Measurements from ENCODE around the gene KCNH2.

KCNH2 gene

DNA sequence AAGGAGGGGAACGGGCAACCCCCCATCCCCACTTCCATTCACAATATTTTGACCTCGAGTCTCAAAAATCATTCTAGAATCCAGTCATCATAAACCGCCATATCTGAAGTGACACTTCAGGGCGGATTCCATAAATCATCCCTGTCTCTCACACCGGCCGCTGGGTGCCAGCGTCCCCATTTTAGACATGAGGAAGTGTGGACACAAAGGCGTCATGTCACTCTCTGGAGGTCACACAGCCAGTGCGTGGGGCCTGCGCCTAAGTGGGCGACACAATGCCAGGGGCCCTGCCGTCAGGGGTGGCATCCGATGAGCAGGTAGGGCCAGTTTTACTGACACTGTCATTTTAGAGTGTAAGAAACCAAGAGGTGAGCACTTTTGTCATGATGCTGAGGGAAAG lies 19.5 kb downstream of the KCNH2 start:
- DNase-seq, result no peak

DNA sequence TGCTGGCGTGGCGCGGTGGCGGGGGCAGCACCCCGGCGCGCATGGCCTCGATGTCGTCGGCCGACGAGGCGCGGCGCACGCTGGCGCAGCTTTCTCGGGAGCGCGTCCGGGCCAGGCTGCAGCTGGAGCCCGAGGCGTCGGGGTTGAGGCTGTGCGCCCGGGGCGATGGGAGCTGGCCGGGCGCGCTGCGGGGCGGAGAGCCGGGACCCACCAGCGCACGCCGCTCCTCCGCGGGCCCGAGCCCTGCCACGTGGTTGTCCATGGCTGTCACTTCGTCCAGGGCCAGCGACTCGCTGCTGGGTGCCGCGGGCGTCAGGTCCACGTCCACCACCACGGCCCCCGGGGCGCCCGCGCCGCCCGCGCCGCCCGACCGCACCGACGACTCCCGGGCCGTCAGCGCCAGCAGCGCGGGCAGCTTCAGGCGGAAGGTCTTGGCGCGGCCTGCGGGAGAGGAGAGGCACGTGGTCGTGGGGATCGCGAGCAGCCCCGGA lies 20.0 kb downstream of the KCNH2 start:
- no peak for DNase-seq

DNA sequence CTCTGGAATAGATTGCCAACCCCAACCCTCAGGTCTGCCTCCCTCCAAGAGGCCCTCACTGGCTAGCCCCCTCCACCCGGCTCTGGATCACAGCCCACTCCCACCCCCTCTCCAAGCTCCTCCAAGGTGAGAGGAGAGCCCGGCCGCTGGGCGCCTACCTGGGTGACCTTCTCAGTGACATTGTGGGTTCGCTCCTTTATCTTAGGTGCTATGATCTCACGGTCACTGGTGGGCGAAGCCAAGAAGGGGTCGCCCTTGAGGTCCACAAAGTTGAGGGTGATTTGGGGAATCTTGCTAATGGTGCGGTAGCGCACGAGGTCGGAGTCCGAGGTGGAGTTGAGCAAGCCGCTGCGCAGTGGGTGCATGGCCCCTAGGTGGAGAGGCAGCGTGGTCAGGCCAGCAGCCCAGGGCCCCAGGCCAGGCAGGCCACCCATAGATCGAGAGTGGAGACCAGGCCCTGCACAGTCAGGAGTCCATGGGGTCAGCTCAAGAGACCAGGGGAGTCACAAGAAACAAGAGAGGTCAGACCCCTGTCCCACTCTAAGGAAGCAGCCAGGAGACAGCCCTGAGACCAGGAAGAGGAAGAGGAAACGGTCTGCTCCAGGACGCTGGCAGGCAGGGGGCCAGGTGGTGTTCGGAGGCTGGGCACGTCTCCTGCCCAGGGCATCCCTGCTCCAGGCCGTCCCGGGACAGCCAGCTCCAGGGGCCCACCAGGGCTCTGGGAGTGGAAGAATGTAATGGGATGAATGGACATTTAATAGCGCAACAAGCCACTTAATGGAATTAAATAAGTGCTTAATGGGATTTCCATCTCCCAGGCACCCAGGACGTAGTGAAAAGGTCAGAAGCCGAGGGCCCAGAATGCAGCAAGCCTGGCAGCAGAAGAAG lies 20.7 kb downstream of the KCNH2 start:
- DNase-seq, result no peak

DNA sequence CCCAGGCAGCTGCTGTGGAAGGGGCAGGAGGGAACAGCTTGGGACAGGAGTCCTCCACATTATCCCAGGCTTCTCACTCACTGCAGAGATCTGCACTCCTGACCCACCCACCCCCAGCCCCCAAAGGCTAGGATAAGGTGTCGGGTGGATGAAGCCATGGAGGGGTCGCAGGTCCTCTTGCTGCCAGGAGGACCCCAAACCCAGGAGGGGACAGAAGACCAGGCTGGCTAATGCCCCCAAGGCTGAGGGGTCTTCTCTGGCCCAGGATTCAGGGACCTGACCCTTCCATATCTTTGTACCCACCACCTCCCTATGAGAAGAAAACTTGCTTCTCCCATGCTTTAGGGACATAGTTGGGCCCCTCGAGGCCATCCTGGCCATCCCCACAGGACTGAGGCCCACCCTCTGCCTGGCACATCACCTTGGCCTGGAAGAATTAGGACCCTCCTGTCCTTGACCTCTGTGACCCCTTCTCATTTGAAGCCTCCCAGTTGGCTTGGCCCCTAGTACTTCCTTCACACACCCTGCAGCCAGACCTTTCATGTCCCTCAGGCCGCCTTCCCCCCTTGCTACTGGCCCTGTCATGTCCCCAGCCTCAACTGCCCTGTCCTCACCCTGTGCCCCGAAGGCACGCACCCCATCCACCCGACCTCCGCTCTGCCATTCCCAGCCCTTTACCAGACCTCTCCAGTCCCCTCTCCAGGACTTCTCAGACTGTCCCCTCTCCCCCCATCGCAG lies 21.6 kb downstream of the KCNH2 start:
- DNase-seq, result no peak

DNA sequence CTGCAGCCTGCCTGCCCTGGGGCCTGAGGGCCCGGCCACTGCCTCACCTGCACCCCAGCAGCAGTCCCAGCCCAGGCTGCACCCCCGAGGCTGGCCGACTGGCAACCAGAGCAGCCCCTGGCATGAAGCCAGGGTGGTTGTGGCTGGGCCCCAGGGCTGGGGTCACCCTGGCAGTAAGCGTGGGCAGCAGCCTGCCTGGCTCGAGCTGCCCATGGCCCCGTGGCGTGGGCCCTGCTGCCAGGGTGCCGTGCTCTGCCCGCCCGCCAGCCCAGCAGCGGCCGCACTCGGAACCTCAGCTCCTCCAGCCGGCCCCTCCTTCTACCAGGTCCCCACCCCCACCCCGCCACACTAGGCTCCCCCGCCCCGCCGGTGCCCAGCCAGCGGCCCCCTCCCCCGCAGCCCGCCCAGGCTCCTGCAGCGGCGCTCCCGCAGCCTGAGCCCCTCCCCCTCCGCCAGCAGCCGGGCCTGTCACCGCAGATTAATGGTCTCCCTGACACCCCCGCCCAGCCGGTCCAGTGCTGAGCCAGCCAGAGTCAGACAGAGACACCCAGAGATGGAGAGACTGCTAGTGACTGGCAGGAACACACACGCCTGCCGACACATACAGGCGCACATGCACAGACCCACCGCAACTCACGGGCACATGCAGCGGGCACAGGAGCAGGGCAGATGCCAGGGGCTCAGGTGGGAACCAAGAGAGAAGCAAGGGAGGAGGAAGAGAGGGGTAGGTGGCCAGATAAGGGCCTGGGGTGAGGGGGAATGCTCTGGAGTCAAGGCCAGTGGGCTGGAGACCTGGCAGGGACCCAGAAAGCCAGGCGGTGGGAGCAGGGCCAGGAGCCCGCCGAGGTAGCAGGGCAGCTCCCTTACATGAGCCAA lies 22.4 kb downstream of the KCNH2 start:
- no peak for DNase-seq

DNA sequence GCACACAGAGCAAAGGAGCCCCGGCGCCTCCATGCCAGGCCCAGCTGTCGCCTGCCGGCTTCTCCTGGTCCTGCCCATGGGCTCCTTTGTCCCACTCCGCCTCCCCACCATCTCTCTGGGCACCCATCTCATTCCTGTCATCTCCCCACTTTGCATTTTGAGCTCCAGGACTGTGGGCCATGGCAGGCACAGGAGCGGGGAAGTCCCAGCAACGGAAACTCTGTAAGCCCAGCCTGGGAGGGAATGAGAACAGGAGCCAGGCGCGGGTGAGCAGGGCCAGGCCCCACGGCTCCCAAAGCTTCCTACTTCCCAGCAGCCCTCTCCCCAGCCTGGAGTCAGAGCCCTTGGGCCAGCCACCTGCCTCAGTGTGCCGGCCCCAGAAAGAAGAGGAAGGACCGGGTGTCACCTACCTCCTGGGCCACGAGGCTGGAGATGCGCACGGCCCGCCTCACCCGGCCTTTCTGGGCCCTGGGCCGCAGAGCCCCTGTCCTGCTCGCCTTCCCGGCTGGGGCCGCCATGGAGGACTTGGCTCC lies 23.1 kb downstream of the KCNH2 start:
- DNase-seq, result no peak

DNA sequence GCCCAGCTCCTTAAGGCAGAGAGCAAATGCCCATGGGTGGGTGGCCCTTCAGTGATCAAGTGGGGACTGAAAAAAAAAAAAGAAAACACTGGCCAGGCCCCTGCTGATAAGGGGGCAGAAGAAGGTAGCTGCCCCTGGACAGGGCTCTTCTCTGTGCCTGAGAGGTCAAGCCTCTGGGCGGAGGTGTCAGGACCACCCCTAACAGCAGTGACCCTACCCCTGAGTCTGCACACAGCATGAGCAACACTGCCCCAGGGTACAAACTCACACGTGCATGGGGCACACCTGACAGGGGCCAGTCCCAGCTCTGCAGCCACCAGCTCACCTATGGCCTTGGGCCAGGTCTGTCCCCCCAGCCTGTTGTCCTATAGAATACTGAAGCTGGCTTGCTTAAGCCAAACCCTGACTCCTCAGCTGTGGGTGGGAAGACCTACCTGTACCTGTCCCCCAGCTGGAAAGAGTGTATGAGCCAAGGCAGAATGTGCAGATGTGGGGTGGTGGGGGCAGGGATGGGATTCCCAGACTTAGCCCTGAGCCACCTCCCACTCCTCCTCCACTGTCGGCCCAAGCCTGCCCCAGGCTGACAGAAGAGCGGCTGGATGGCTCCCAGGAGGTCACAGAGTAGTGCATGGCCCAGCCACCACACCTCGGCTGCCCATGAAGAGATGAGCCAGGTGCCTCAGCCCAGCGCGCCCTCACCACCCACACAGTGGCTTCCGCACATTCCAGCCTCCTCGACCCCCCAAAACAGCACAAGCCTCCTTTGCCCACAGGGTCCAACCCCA lies 23.7 kb downstream of the KCNH2 start:
- DNase-seq, result no peak

DNA sequence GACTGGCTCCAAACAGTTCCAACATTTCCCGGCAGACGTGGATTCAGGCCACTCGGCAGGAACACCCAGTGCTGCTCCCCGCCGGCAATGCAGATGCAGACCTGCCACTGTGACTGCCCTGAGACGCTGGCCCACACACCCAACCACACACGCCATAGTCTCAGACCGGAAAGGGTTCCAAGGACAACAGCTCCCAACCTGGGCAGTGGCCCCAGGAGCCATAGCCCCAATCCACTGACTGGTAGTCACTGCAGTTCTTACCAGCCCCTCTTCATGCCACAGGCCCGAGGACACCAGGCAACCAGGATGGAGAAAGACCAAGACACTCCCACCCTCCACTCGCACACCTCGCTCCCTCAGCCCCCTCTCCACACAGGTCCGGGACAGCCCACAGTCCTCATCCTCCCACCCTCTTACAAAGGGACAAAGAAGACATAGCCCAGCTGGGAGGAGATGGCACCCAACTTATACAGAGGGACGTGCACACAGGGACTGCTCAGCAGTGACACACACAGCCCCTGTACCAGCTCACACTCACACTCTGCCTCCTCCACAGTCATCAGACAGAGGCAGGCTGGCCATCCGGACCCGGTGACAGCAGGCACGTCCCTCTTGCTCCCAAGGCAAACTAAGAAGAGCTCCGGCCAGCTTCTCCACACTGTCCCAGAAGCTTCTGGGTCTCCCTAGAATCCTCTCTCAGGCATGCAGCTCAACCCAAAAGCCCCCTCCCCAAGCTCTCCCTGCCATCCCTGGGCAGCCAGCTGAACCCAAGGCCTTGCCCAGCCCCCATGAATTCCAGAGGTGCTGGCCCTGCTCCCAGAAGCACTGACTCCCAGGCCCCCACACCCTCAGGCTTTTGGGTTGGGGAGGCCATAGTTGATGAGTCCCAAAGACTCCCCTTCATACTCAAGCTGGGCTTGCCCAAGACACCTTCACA lies 24.8 kb downstream of the KCNH2 start:
- DNase-seq, result no peak

DNA sequence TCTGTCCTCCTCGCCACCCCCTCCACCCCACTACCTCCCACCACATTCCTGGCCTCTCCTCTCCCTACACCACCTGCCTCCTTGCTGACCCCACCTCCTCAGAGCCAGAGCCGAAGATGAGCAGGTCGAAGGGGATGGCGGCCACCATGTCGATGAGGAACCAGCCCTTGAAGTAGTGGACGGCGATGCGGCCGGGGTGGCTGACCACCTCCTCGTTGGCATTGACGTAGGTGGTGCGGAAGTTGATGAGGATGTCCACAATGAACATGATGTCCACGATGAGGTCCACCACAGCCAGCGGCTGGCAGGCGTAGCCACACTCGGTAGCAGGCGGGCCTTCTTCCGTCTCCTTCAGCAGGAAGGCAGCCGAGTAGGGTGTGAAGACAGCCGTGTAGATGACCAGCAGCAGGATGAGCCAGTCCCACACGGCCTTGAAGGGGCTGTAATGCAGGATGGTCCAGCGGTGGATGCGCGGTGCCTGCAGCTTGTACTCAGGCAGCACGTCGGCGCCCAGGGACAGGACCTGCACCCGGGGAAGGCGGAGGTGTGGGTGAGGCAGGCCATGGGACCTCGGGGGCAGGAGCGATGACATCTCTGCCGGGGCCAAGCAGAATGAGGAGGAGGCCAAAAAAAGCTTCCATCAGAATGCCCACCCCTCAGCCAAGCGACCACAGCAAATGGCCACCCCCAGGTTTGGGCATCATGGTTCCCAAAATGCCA lies 25.6 kb downstream of the KCNH2 start:
- DNase-seq, result no peak

DNA sequence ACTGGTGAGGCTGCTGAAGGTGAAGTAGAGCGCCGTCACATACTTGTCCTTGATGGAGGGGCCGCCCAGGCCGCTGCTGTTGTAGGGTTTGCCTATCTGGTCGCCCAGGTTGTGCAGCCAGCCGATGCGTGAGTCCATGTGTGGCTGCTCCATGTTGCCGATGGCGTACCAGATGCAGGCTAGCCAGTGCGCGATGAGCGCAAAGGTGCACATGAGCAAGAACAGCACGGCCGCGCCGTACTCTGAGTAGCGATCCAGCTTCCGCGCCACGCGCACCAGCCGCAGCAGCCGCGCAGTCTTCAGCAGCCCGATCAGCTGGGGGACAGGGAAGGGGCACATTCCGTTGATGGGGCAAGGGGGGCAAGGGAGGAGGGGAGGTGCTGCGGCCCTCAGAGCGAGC lies 26.6 kb downstream of the KCNH2 start:
- no peak for DNase-seq

DNA sequence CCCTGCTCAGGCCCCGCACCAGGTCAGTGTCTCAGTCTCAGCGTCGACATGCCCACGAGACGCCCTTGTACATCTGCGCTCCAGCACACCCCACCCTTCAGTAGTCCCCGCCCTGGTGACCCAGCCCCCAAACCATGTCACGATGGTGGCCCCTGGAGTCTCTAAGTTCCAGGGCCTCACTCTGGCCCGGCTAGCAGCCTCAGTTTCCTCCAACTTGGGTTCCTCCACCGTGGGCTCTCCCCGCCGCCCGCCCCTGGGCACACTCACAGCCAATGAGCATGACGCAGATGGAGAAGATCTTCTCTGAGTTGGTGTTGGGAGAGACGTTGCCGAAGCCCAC lies 27.0 kb downstream of the KCNH2 start:
- DNase-seq, result no peak

DNA sequence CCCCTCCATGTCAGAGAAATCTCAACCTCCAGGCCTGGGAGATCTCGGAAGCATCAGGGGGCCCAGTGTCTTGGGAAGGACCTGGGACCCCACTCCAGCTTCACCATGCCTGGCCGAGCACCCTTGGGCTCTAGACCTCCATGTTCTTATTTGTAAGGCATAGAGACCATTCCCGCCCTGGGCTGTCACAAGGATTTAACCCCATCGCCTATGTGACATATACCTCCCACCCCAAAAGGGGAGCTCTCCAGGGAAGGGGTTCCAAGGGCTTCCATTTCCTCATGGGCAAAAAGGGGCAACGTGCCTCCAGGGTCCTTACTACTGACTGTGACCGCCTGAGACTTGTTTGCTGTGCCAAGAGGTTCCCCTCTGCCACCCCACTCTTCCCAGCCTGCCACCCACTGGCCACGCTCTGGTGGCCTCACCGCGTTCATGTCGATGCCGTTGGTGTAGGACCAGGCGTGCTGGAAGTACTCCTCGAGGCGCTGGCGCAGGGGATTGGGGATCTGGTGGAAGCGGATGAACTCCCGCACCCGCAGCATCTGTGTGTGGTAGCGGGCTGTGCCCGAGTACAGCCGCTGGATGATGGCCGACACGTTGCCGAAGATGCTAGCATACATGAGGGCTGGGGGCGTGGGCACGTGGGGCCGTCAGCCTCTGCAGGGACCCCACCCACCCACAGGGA lies 27.5 kb downstream of the KCNH2 start:
- no peak for DNase-seq

DNA sequence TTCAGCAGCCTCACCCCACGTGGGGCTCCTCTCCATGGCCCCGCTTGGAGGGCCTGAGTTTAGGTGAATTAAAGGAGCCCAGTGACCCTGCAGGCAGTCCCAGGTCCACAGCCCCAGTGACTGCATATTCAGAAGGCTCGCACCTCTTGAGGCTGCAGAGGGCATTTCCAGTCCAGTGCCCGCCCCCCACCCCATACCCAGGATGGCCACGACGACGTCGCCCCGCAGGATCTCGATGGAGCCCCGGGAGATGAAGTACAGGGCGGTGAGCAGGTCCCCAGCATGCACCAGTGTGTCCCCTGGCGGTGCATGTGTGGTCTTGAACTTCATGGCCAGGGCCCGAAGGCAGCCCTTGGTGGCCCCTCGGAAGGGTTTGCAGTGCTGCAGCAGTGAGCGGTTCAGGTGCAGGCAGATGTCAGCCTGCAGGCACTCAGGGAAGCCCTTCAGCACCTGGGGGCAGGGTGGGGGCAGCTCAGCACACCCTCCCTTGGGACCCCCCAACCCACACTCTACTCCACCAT lies 28.1 kb downstream of the KCNH2 start:
- DNase-seq, result no peak

DNA sequence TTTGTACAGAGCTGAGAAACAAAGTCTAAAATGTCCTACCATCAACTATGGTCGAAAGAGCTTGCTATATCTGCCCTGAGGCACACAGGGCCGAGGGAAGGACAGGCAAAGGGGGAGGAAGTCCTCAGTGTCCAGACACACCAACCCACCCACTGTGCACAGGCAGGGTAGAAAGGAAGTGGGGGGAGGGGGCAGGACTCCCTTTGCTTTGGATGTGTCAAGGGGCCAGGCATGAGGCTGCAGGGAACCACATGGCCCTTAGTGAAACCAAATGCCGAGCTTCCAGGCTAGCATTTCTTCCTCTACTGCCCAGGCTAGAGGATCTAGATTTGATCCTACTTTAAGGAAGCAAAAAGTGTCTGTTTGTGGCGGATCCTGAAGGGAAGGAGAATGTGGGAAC lies 28.6 kb downstream of the KCNH2 start:
- DNase-seq, result no peak

DNA sequence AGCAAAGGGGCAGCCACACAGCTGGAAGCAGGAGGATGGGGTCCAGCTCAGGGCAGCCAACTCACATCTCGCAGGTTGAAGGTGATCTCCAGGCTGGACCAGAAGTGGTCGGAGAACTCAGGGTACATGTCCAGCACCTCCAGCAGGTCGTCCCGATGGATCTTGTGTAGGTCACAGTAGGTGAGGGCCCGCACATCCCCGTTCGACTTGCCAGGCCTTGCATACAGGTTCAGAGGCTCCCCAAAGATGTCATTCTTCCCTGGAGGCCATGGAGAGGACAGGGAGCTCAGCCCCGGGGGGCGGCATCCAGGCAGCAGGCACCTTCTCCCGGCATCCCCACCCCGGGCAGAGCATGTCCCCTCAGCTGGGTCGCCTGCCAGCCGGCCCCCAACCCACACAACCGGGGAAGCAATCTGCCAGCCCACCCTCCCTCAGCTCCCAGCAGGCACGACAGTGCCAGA lies 29.3 kb downstream of the KCNH2 start:
- no peak for DNase-seq

DNA sequence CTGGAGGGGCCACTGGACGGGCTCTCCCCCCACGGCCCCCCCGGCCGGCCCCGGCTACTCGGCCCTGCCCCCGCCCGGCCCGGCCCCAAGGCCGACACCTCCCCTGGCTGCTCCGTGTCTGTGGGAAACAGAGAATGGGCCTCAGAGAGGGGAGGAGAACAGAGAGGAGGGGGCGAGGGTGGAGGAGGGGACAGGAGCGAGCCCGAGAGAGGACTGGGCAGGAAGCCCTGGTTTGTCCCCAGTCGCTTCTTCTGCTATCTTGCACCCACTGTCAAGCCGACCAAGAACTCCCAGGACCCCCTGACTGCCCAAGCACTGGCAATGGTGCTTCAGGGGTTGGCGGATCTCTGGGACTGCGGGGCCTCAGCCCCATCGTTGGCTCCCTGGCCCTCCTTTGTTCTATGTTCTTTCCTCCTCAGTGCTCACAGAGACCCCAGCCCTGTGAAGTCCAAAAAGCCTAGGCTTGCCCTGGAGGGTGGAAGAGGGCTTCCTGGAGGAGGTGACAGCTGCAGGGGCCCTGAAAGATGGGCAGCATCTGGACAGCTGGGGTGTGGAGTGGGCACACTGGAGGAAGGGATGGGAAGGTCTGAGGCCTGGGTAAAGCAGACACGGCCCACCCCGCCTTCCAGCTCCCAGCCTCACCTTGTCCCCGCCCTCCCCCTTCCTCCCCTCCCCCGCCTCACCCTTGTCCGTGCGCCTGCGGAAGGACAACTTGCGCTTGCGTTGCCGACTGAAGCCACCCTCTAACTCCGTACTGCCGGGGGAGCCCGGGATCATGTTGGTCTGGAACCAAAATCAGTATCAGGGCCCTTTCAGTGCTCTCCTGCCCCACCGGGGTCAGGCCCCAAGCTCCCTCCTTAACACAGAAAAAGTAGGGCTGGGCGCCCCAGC lies 30.1 kb downstream of the KCNH2 start:
- DNase-seq, result no peak

DNA sequence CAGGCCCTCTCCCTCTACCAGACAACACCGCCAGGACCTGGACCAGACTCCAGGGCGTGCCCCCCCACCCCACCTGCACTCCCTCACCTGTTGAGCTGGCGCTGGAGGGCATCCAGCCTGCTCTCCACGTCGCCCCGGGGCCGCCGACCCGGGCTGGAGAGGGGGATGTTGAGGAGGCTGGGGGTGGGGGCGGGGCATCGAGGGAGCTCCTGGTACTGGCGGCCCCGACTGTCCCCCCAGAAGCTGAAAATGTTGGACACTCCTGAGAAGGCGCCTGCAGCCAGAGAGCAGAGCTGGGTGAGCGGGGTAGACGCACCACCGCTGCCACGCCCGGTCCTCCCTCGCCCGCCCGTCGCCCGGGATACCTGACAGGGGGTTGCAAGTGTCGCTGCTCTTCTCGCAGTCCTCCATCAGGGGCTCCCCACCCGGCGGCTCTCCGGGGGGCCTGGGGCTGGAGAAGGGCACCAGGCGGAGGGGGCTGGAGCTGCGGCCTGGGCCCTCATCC lies 30.8 kb downstream of the KCNH2 start:
- DNase-seq, result no peak
